GM21528 (cell line): Measurements from ENCODE around the gene IFNGR1.
"Not testable (repeated sequence)": the region's sequence is repeated elsewhere in the genome, so short reads cannot be mapped to it uniquely, and the experiment has no call there.

Experiments used
- ATAC-seq: cut with Tn5 transposase; IDR thresholded peaks from one replicate; pipeline ENCODE4 v1.9.1; 2021; ENCODE audit warnings: mild to moderate bottlenecking, moderate library complexity; ENCODE audit not compliant: unreplicated experiment, low FRiP score

The IFNGR1 gene

GRCh38 chr6:137214931-137215330 is 4.3 kb downstream of the IFNGR1 start:
- no peak for ATAC-seq

GRCh38 chr6:137213813-137214212 is 5.4 kb downstream of the IFNGR1 start:
- no peak for ATAC-seq

GRCh38 chr6:137213331-137213740 is 5.8 kb downstream of the IFNGR1 start:
- no peak for ATAC-seq

GRCh38 chr6:137211910-137212309 is 7.3 kb downstream of the IFNGR1 start:
- ATAC-seq, result no peak

GRCh38 chr6:137210903-137211302 is 8.3 kb downstream of the IFNGR1 start:
- ATAC-seq, result no peak

- no peak for ATAC-seq
Measured at GRCh38 chr6:137208279-137208678, 10.9 kb downstream of the IFNGR1 start.

GRCh38 chr6:137207457-137207856 is 11.7 kb downstream of the IFNGR1 start:
- ATAC-seq, result not testable (repeated sequence)

- no peak for ATAC-seq
Measured at GRCh38 chr6:137206577-137206976, 12.6 kb downstream of the IFNGR1 start.

GRCh38 chr6:137203256-137203655 is 15.9 kb downstream of the IFNGR1 start:
- no peak for ATAC-seq

GRCh38 chr6:137202078-137202477 is 17.1 kb downstream of the IFNGR1 start:
- ATAC-seq, result no peak

- ATAC-seq, result no peak
Measured at GRCh38 chr6:137201006-137201405, 18.2 kb downstream of the IFNGR1 start.

- no peak for ATAC-seq
Measured at GRCh38 chr6:137200288-137200687, 18.9 kb downstream of the IFNGR1 start.

GRCh38 chr6:137197684-137198645 is 21.2 kb downstream of the IFNGR1 start:
- ATAC-seq, result no peak

GRCh38 chr6:137193256-137194070 is 25.7 kb downstream of the IFNGR1 start:
- ATAC-seq, result no peak

GRCh38 chr6:137192821-137193220 is 26.4 kb downstream of the IFNGR1 start:
- ATAC-seq, result no peak

GRCh38 chr6:137191670-137192069 is 27.5 kb downstream of the IFNGR1 start:
- no peak for ATAC-seq

- no peak for ATAC-seq
Measured at GRCh38 chr6:137191236-137191635, 27.9 kb downstream of the IFNGR1 start.

- no peak for ATAC-seq
Measured at GRCh38 chr6:137190583-137191094, 28.5 kb downstream of the IFNGR1 start.

GRCh38 chr6:137188855-137189254 is 30.3 kb downstream of the IFNGR1 start:
- no peak for ATAC-seq

GRCh38 chr6:137185290-137185689 is 33.9 kb downstream of the IFNGR1 start:
- ATAC-seq, result no peak

- ATAC-seq, result no peak
Measured at GRCh38 chr6:137182654-137183073, 36.5 kb downstream of the IFNGR1 start.
